Camera-type eye (tissue), 1 donor: Measurements from ENCODE around the gene ZNF639. TPM values are rescaled to one million over a fixed set of nuclear protein-coding genes. Genes with fewer than 3 reads are reported as not detected.

Experiments
- total RNA-seq: library from RNA; depleted of rRNA; stranded (reverse); fragments of >200 nt; gene quantifications from one replicate; pipeline ENCODE4 v1.2.3, GENCODE V29; 2014

Gene ZNF639
- 86.6 TPM for total RNA-seq

GRCh38 chr3:179322286-179323196 lies at the start of gene ZNF639:
Gene ZNF639, plus strand, starts transcription at chr3:179323031. Its CDS starts 5,263 bp downstream, at chr3:179328294.

GRCh38 chr3:179347345-179348194 lies 24.7 kb downstream of the ZNF639 start, which contains the start of gene MFN1:
Gene MFN1, plus strand, starts transcription at chr3:179347709. Its CDS starts 1,143 bp downstream, at chr3:179348852.

Other genes starting within 250 kb of the ZNF639 start
- gene PIK3CA, start 174.7 kb upstream of the ZNF639 start, total RNA-seq = 59.6 TPM
- 4.9 TPM for gene KCNMB3, start 71.9 kb upstream of the ZNF639 start, total RNA-seq
- 70.6 TPM for gene MFN1, start 24.7 kb downstream of the ZNF639 start, total RNA-seq
- 46.9 TPM for gene GNB4, start 128.4 kb downstream of the ZNF639 start, total RNA-seq
- 88.4 TPM for gene ACTL6A, start 239.9 kb downstream of the ZNF639 start, total RNA-seq